HepG2 (cell line): ENCODE data around the gene ZNF749. TPM values are rescaled to one million over a fixed set of nuclear protein-coding genes. Genes with fewer than 3 reads are reported as not detected.

ENCODE experiments used
- CBX5 ChIP-seq: sonication (generic); formaldehyde crosslinking; IDR thresholded peaks from 2 replicates; pipeline ENCODE4 v1.4.0; 2020; ENCODE audit warnings: missing genetic modification reagents, borderline replicate concordance
- DNMT3B ChIP-seq: conservative IDR thresholded peaks from 2 replicates; pipeline ENCODE4 v1.6.1; 2016; ENCODE audit warnings: missing biosample characterization, control low read depth
- PRPF4 ChIP-seq: fragments of 200-400 bp; formaldehyde crosslinking; IDR thresholded peaks from 2 replicates; pipeline ENCODE4 v1.6.1; 2016; ENCODE audit warnings: low read length, low read depth; ENCODE audit not compliant: poor library complexity, severe bottlenecking
- ZBTB3 ChIP-seq: sonication (generic); formaldehyde crosslinking; IDR thresholded peaks from 2 replicates; pipeline ENCODE4 v1.4.0; 2020; ENCODE audit warnings: low read depth, mild to moderate bottlenecking, moderate library complexity, missing genetic modification reagents, borderline replicate concordance
- ZBTB8A ChIP-seq: sonication (generic); formaldehyde crosslinking; IDR thresholded peaks from 2 replicates; pipeline ENCODE4 v1.4.0; 2020; ENCODE audit warnings: mild to moderate bottlenecking, low read depth, missing genetic modification reagents, borderline replicate concordance
- ZNF546 ChIP-seq: sonication (generic); formaldehyde crosslinking; conservative IDR thresholded peaks from 2 replicates; pipeline ENCODE4 v1.8.1; 2023; ENCODE audit warnings: mild to moderate bottlenecking, missing genetic modification reagents
- ZNF614 ChIP-seq: IDR thresholded peaks from 2 replicates; pipeline ENCODE4 v1.6.1; 2018; ENCODE audit warnings: missing biosample characterization, missing genetic modification reagents, inconsistent platforms, borderline replicate concordance
- polyA plus RNA-seq, 8 experiments: library from polyadenylated mRNA; depleted of rRNA in 3 of 8; stranded (reverse) in 7 of 8; unstranded in 1 of 8; fragments of >200 nt; fragmentation: Illumina TruSeq in 4 of 8; extraction: Trizol in 4 of 8; gene quantifications; 2 replicates each; pipeline versions ENCODE4 v1.2.1 to v1.2.3, GENCODE V29; 2011 to 2016; ENCODE audit warnings: low read depth in 4 of 8, missing spikeins in 1 of 8, mixed read lengths in 1 of 8; ENCODE audit not compliant: insufficient read depth in 1 of 8
- total RNA-seq, 5 experiments: library from RNA; depleted of rRNA; stranded (reverse); fragments of >200 nt; fragmentation: Illumina TruSeq; extraction: Trizol; gene quantifications; 2 replicates each; pipeline ENCODE4 v1.2.3, GENCODE V29; 2016; ENCODE audit warnings: low read depth in 1 of 5
- TF ChIP-seq, protein P1 (sequence below): sonication (generic); formaldehyde crosslinking; IDR thresholded peaks from 2 replicates; pipeline ENCODE4 v1.5.1; 2020; ENCODE audit warnings: mild to moderate bottlenecking, moderate library complexity, missing genetic modification reagents
- TF ChIP-seq, protein P2 (sequence below): IDR thresholded peaks from 2 replicates; pipeline ENCODE4 v1.6.1; 2016; ENCODE audit warnings: missing biosample characterization, missing genetic modification reagents, low read depth
- TF ChIP-seq, protein P3 (sequence below): sonication (generic); formaldehyde crosslinking; IDR thresholded peaks from 2 replicates; pipeline ENCODE4 v1.9.0; 2021; ENCODE audit warnings: missing genetic modification reagents, mild to moderate bottlenecking, borderline replicate concordance
- TF ChIP-seq, protein P4 (sequence below): IDR thresholded peaks from 2 replicates; pipeline ENCODE4 v1.6.1; 2016; ENCODE audit warnings: low read depth
- TF ChIP-seq, protein P5 (sequence below): sonication (generic); formaldehyde crosslinking; IDR thresholded peaks from 2 replicates; pipeline ENCODE4 v1.4.0; 2020; ENCODE audit warnings: missing genetic modification reagents
- TF ChIP-seq, protein P6 (sequence below): sonication (generic); formaldehyde crosslinking; IDR thresholded peaks from 2 replicates; pipeline ENCODE4 v1.8.0; 2022; ENCODE audit warnings: missing genetic modification reagents, low read depth, mild to moderate bottlenecking, borderline replicate concordance

Gene ZNF749
- total and polyA plus RNA-seq, 2 of the 13 experiments (the other 11 are each of a cell fraction or from before 2014, with no cell fraction given) = 18.9 to 21.0 TPM

DNA sequence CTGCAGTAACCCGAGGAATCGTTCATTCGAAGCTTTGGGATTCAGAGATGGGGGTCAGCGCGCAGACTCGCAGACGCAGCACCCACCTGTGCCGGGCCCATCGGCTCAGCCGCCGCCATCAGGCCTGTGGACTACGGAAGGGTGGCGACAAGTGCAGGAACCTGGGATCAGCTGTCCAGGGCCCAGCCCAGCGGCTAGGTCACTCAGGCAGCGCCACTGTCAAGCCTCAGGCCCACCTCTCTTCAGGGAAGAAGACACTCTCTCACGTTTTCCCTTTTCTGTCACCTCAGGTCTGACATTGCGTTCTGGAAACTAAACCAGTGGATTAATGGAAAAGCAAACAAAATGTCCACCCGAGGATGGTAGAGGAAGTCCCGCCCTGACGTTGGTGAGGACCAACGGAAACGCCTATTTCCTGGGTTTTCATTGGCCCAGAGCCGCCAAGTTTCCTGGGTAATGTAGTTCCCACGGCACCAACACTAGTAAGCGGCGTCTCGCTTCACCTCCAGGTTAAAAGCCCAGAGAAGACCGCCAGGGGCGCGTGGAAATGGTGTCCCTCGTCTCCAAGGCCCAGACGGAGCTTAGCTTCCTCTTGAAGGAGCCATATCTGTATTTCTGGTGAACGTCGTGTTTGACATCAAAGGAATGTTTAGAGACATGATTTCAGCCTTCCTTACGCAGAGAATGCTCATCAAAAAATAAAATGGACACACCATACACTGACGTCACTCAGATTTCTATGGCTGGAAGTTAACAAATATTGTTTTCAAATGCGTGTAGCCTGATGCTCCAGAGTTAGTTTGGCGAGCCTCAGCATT is 42.3 kb downstream of the ZNF749 start, which contains the start of gene ZNF772 (continued):
- TF ChIP-seq ZBTB8A (CRISPR knock-in tag) (no peak; the same call in 1 of the 2 replicates), DNMT3B (CRISPR knock-in tag) (no peak), ZNF546 (CRISPR knock-in tag) (no peak), PRPF4 (no peak), CBX5 (CRISPR knock-in tag) (peak; percentile 8; the same call in 1 of the 2 replicates), ZBTB3 (CRISPR knock-in tag) (no peak), ZNF614 (CRISPR knock-in tag) (no peak; the same call in 1 of the 2 replicates)
- TF ChIP-seq, protein P1, sequence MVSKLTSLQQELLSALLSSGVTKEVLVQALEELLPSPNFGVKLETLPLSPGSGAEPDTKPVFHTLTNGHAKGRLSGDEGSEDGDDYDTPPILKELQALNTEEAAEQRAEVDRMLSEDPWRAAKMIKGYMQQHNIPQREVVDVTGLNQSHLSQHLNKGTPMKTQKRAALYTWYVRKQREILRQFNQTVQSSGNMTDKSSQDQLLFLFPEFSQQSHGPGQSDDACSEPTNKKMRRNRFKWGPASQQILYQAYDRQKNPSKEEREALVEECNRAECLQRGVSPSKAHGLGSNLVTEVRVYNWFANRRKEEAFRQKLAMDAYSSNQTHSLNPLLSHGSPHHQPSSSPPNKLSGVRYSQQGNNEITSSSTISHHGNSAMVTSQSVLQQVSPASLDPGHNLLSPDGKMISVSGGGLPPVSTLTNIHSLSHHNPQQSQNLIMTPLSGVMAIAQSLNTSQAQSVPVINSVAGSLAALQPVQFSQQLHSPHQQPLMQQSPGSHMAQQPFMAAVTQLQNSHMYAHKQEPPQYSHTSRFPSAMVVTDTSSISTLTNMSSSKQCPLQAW (CRISPR knock-in tag) = 0 out of 2 replicates have a peak, but pooled peaks have one; percentile 30
- TF ChIP-seq, protein P2, sequence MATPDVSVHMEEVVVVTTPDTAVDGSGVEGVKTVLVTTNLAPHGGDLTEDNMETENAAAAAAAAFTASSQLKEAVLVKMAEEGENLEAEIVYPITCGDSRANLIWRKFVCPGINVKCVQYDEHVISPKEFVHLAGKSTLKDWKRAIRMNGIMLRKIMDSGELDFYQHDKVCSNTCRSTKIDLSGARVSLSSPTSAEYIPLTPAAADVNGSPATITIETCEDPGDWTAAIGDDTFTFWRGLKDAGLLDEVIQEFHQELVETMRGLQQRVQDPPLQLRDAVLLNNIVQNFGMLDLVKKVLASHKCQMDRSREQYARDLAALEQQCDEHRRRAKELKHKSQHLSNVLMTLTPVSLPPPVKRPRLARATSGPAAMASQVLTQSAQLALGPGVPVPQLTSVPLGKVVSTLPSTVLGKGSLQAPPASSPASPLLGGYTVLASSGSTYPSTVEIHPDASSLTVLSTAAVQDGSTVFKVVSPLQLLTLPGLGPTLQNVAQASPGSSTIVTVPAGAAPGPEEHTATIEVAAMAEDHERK (CRISPR knock-in tag) = peak; percentile 77
- TF ChIP-seq, protein P3, sequence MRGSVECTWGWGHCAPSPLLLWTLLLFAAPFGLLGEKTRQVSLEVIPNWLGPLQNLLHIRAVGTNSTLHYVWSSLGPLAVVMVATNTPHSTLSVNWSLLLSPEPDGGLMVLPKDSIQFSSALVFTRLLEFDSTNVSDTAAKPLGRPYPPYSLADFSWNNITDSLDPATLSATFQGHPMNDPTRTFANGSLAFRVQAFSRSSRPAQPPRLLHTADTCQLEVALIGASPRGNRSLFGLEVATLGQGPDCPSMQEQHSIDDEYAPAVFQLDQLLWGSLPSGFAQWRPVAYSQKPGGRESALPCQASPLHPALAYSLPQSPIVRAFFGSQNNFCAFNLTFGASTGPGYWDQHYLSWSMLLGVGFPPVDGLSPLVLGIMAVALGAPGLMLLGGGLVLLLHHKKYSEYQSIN (CRISPR knock-in tag) = no peak
- TF ChIP-seq, protein P4, sequence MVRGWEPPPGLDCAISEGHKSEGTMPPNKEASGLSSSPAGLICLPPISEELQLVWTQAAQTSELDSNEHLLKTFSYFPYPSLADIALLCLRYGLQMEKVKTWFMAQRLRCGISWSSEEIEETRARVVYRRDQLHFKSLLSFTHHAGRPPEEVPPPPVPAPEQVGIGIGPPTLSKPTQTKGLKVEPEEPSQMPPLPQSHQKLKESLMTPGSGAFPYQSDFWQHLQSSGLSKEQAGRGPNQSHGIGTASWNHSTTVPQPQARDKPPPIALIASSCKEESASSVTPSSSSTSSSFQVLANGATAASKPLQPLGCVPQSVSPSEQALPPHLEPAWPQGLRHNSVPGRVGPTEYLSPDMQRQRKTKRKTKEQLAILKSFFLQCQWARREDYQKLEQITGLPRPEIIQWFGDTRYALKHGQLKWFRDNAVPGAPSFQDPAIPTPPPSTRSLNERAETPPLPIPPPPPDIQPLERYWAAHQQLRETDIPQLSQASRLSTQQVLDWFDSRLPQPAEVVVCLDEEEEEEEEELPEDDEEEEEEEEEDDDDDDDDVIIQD = 0 out of 2 replicates have a peak, but pooled peaks have one; percentile 16
- TF ChIP-seq, protein P5, sequence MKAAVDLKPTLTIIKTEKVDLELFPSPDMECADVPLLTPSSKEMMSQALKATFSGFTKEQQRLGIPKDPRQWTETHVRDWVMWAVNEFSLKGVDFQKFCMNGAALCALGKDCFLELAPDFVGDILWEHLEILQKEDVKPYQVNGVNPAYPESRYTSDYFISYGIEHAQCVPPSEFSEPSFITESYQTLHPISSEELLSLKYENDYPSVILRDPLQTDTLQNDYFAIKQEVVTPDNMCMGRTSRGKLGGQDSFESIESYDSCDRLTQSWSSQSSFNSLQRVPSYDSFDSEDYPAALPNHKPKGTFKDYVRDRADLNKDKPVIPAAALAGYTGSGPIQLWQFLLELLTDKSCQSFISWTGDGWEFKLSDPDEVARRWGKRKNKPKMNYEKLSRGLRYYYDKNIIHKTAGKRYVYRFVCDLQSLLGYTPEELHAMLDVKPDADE (CRISPR knock-in tag) = no peak
- TF ChIP-seq, protein P6, sequence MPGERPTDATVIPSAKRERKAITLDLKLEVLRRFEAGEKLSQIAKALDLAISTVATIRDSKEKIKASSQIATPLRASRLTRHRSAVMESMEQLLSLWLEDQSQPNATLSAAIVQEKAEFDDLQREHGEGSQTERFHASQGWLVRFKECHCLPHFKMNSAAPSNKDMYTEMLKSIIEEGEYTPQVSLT (CRISPR knock-in tag) = no peak
